Measurements from ENCODE around the gene NCK2.

Gene NCK2

GRCh38 chr2:105842555-105842954 lies 97.8 kb downstream of the NCK2 start:
- Histone ChIP-seq H3K9me3 (ENCODE audit: insufficient read depth, low read length) (no peaks in the 10 kb centered on the region), H3K4me3 (ENCODE audit: insufficient read length, low read depth) (no peak overlapping the region), H3K4me1 (ENCODE audit: insufficient read depth, insufficient read length) (peaks cover 8% of the 10 kb centered on the region), H3K27me3 (ENCODE audit: insufficient read depth, insufficient read length) (no peaks in the 10 kb centered on the region), H3K9ac (ENCODE audit: insufficient read length, low read depth) (no peak overlapping the region), H3K36me3 (ENCODE audit: insufficient read depth, insufficient read length, low read length) (peaks cover 2% of the 10 kb centered on the region)
- TF ChIP-seq ZNF274 (IDR thresholded peaks at IDR 0.05; ENCODE audit: low read depth, low read length): no peak
- no peak for DNase-seq (ENCODE audit: low read depth, low spot score)

- peaks cover 2% of the 10 kb centered on the region for H3K36me3 ChIP-seq (ENCODE audit: insufficient read depth, insufficient read length, low read length)
- peak; percentile 36 for DNase-seq (ENCODE audit: low read depth, low spot score)
Observed at GRCh38 chr2:105843476-105844374, 99.0 kb downstream of the NCK2 start.

GRCh38 chr2:105845976-105846375 lies 101.3 kb downstream of the NCK2 start:
- no peak for DNase-seq (ENCODE audit: low read depth, low spot score)
- TF ChIP-seq SUZ12 (IDR thresholded peaks at IDR 0.05; ENCODE audit: extremely low read depth, insufficient read depth, insufficient read length) (no peak), YY1 (IDR thresholded peaks at IDR 0.05; ENCODE audit: insufficient read depth, insufficient read length) (no peak), ZNF274 (IDR thresholded peaks at IDR 0.05; ENCODE audit: low read depth, low read length) (no peak)
- no peak overlapping the region for H3K9ac ChIP-seq (ENCODE audit: insufficient read length, low read depth)
- peaks cover 6% of the 10 kb centered on the region for H3K4me1 ChIP-seq (ENCODE audit: insufficient read depth, insufficient read length)
- H3K9me3 ChIP-seq (ENCODE audit: insufficient read depth, low read length): no peaks in the 10 kb centered on the region
- peaks cover 2% of the 10 kb centered on the region for H3K36me3 ChIP-seq (ENCODE audit: insufficient read depth, insufficient read length, low read length)
- no peaks in the 10 kb centered on the region for H3K27me3 ChIP-seq (ENCODE audit: insufficient read depth, insufficient read length)
- no peak overlapping the region for H3K4me3 ChIP-seq (ENCODE audit: insufficient read length, low read depth)

More at GRCh38 chr2:105843476-105844374, 99.0 kb downstream of the NCK2 start:
- Histone ChIP-seq H3K27me3 (ENCODE audit: insufficient read depth, insufficient read length) (no peaks in the 10 kb centered on the region), H3K4me3 (ENCODE audit: insufficient read length, low read depth) (no peak overlapping the region), H3K4me1 (ENCODE audit: insufficient read depth, insufficient read length) (peaks cover 8% of the 10 kb centered on the region), H3K9me3 (ENCODE audit: insufficient read depth, low read length) (no peaks in the 10 kb centered on the region), H3K9ac (ENCODE audit: insufficient read length, low read depth) (no peak overlapping the region)
- no peak for TF ChIP-seq YY1 (IDR thresholded peaks at IDR 0.05; ENCODE audit: insufficient read depth, insufficient read length)
- TF ChIP-seq SUZ12 (IDR thresholded peaks at IDR 0.05; ENCODE audit: extremely low read depth, insufficient read depth, insufficient read length): no peak
- TF ChIP-seq ZNF274 (IDR thresholded peaks at IDR 0.05; ENCODE audit: low read depth, low read length): no peak

- Histone ChIP-seq H3K36me3 (ENCODE audit: insufficient read depth, insufficient read length, low read length) (peaks cover 2% of the 10 kb centered on the region), H3K9me3 (ENCODE audit: insufficient read depth, low read length) (no peaks in the 10 kb centered on the region), H3K4me1 (ENCODE audit: insufficient read depth, insufficient read length) (peaks cover 3% of the 10 kb centered on the region), H3K4me3 (ENCODE audit: insufficient read length, low read depth) (no peak overlapping the region), H3K9ac (ENCODE audit: insufficient read length, low read depth) (no peak overlapping the region), H3K27me3 (ENCODE audit: insufficient read depth, insufficient read length) (no peaks in the 10 kb centered on the region)
- no peak for TF ChIP-seq YY1 (IDR thresholded peaks at IDR 0.05; ENCODE audit: insufficient read depth, insufficient read length)
- TF ChIP-seq SUZ12 (IDR thresholded peaks at IDR 0.05; ENCODE audit: extremely low read depth, insufficient read depth, insufficient read length): no peak
- no peak for TF ChIP-seq ZNF274 (IDR thresholded peaks at IDR 0.05; ENCODE audit: low read depth, low read length)
- no peak for DNase-seq (ENCODE audit: low read depth, low spot score)
Observed at GRCh38 chr2:105847056-105847455, 102.3 kb downstream of the NCK2 start.

DNA sequence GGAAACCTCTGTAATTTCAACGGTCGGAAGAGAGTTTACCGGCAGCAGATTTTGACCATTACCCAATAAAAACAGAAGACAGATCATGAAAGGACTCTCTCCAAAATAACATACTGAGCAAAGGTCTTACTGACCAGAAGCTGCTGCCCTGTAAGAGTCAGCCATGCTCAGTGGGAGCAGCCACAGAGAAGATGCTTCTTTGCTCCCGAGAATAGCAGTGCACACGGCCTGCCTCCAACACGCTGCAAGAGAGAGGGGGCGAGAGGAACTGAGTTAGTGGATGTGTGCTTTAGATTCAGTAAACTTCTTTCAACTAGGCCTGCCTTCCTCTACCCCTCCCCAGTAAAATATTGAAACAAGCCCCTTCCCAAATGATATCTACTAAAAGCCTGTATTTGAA lies 103.7 kb downstream of the NCK2 start:
- TF ChIP-seq SUZ12 (IDR thresholded peaks at IDR 0.05; ENCODE audit: extremely low read depth, insufficient read depth, insufficient read length) (no peak), ZNF274 (IDR thresholded peaks at IDR 0.05; ENCODE audit: low read depth, low read length) (no peak), YY1 (IDR thresholded peaks at IDR 0.05; ENCODE audit: insufficient read depth, insufficient read length) (no peak)
- DNase-seq (ENCODE audit: low read depth, low spot score): no peak
- Histone ChIP-seq H3K9ac (ENCODE audit: insufficient read length, low read depth) (no peak overlapping the region), H3K36me3 (ENCODE audit: insufficient read depth, insufficient read length, low read length) (peaks cover 2% of the 10 kb centered on the region), H3K4me3 (ENCODE audit: insufficient read length, low read depth) (no peak overlapping the region), H3K4me1 (ENCODE audit: insufficient read depth, insufficient read length) (no peaks in the 10 kb centered on the region), H3K9me3 (ENCODE audit: insufficient read depth, low read length) (no peaks in the 10 kb centered on the region), H3K27me3 (ENCODE audit: insufficient read depth, insufficient read length) (no peaks in the 10 kb centered on the region)

DNA sequence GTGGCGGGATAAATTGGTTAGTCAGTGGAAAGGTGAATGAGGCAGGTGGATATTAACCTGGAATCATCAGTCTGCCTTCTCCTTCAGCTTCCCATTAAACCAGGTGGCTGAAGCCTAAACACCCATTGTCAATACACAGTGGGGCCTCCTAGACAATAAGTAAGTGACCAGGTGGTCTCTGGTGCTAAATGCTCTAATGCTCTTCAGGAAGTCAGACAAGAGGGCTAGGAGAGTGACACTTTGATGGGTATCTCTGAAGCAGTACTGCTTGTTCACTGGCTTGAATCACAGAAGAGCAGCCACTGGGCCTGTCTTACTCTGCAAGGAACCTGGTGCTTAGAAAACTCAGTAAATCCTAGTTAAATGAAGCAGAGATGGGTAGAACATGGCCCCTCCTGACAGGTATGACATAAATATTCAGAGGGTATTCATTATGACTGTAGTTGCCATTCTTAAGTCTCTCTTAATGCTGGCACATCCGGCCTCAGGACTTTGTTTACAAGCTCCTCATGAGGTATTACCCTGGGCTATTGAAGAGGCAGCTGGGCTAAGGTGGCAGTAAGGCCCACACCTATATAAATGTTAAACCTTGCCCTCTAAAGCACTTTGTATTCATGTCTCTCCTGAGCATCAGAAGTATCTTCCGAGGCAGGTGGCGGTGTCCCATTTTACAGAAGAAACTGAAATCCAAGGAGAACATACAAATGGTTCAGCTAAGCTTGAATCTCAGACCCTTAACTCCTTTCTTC lies 104.9 kb downstream of the NCK2 start:
- Histone ChIP-seq H3K27me3 (ENCODE audit: insufficient read depth, insufficient read length) (no peaks in the 10 kb centered on the region), H3K36me3 (ENCODE audit: insufficient read depth, insufficient read length, low read length) (peaks cover 2% of the 10 kb centered on the region), H3K9me3 (ENCODE audit: insufficient read depth, low read length) (no peaks in the 10 kb centered on the region), H3K4me1 (ENCODE audit: insufficient read depth, insufficient read length) (no peaks in the 10 kb centered on the region), H3K4me3 (ENCODE audit: insufficient read length, low read depth) (no peak overlapping the region), H3K9ac (ENCODE audit: insufficient read length, low read depth) (no peak overlapping the region)
- TF ChIP-seq SUZ12 (IDR thresholded peaks at IDR 0.05; ENCODE audit: extremely low read depth, insufficient read depth, insufficient read length) (no peak), YY1 (IDR thresholded peaks at IDR 0.05; ENCODE audit: insufficient read depth, insufficient read length) (no peak), ZNF274 (IDR thresholded peaks at IDR 0.05; ENCODE audit: low read depth, low read length) (no peak)
- no peak for DNase-seq (ENCODE audit: low read depth, low spot score)

GRCh38 chr2:105852066-105852465 lies 107.4 kb downstream of the NCK2 start:
- no peak for DNase-seq (ENCODE audit: low read depth, low spot score)
- Histone ChIP-seq H3K27me3 (ENCODE audit: insufficient read depth, insufficient read length) (no peaks in the 10 kb centered on the region), H3K36me3 (ENCODE audit: insufficient read depth, insufficient read length, low read length) (peaks cover 11% of the 10 kb centered on the region), H3K9me3 (ENCODE audit: insufficient read depth, low read length) (no peaks in the 10 kb centered on the region), H3K4me3 (ENCODE audit: insufficient read length, low read depth) (no peak overlapping the region), H3K4me1 (ENCODE audit: insufficient read depth, insufficient read length) (no peaks in the 10 kb centered on the region), H3K9ac (ENCODE audit: insufficient read length, low read depth) (no peak overlapping the region)
- no peak for TF ChIP-seq SUZ12 (IDR thresholded peaks at IDR 0.05; ENCODE audit: extremely low read depth, insufficient read depth, insufficient read length)
- no peak for TF ChIP-seq YY1 (IDR thresholded peaks at IDR 0.05; ENCODE audit: insufficient read depth, insufficient read length)
- no peak for TF ChIP-seq ZNF274 (IDR thresholded peaks at IDR 0.05; ENCODE audit: low read depth, low read length)
